CD14-positive monocyte (primary cell): Measurements from ENCODE around the gene TRAPPC4. TPM values are rescaled to one million over a fixed set of nuclear protein-coding genes. Genes with fewer than 3 reads are reported as not detected.

Experiments
- DNase-seq, 3 donors: peaks; one replicate each; pipeline ENCODE4 v3.0.0-alpha.2; 2011 to 2022
- H2AFZ ChIP-seq: 2 replicates; pipeline ENCODE4 v1.6.0; 2012; ENCODE audit warnings: mild to moderate bottlenecking, low read depth, low read length, inconsistent platforms; ENCODE audit not compliant: insufficient read depth, poor library complexity, severe bottlenecking
- H3K27ac ChIP-seq, 2 donors: 1 replicate in 1 of 2; 2 replicates in 1 of 2; pipeline ENCODE4 v1.5.1; 2012 to 2013; ENCODE audit warnings: low read length in 2 of 2, control low read depth in 1 of 2, inconsistent platforms in 1 of 2, low read depth in 1 of 2, mild to moderate bottlenecking in 1 of 2
- H3K27me3 ChIP-seq, 2 donors: one replicate each; pipeline versions ENCODE4 v1.6.0 to v1.6.1; 2011 to 2013; ENCODE audit warnings: low read length in 2 of 2; ENCODE audit not compliant: control insufficient read depth in 2 of 2, insufficient read depth in 2 of 2
- H3K36me3 ChIP-seq, 2 donors: replicated peaks in 1 of 2; 1 replicate in 1 of 2; 2 replicates in 1 of 2; pipeline versions ENCODE4 v1.5.1 to v1.6.1; 2012 to 2013; ENCODE audit warnings: low read length in 2 of 2, control low read depth in 1 of 2, inconsistent platforms in 1 of 2, mild to moderate bottlenecking in 1 of 2; ENCODE audit not compliant: insufficient read depth in 2 of 2, control insufficient read depth in 1 of 2
- H3K4me1 ChIP-seq, 2 donors: 1 replicate in 1 of 2; 2 replicates in 1 of 2; pipeline versions ENCODE4 v1.5.1 to v1.6.1; 2012 to 2013; ENCODE audit warnings: low read length in 2 of 2, control low read depth in 1 of 2, inconsistent platforms in 1 of 2, mild to moderate bottlenecking in 1 of 2, moderate library complexity in 1 of 2; ENCODE audit not compliant: insufficient read depth in 2 of 2, control insufficient read depth in 1 of 2
- H3K4me2 ChIP-seq: replicated peaks from 2 replicates; pipeline ENCODE3; 2012; ENCODE audit warnings: low read length, moderate library complexity, mild to moderate bottlenecking; ENCODE audit not compliant: poor library complexity, severe bottlenecking; ENCODE audit errors: extremely low read depth
- H3K4me3 ChIP-seq, 3 experiments: fragments of 200-600 bp in 1 of 3; sonication (generic) in 1 of 3; replicated peaks in 1 of 3; 1 replicate in 2 of 3; 2 replicates in 1 of 3; pipeline ENCODE4 v1.5.1; 2011 to 2013; ENCODE audit warnings: low read length in 3 of 3, mild to moderate bottlenecking in 3 of 3, control low read depth in 2 of 3, low read depth in 2 of 3, inconsistent platforms in 1 of 3, moderate library complexity in 1 of 3
- H3K79me2 ChIP-seq: 2 replicates; pipeline ENCODE4 v1.6.0; 2012; ENCODE audit warnings: mild to moderate bottlenecking, control low read depth, inconsistent platforms, low read length, moderate library complexity; ENCODE audit not compliant: insufficient read depth
- H3K9ac ChIP-seq: 2 replicates; pipeline ENCODE4 v1.6.0; 2017; ENCODE audit warnings: low read length, mild to moderate bottlenecking; ENCODE audit not compliant: insufficient read depth, poor library complexity, severe bottlenecking
- H3K9me3 ChIP-seq, 2 donors: replicated peaks in 1 of 2; 1 replicate in 1 of 2; 2 replicates in 1 of 2; pipeline versions ENCODE4 v1.5.1 to v1.6.1; 2012 to 2013; ENCODE audit warnings: low read length in 2 of 2, control low read depth in 1 of 2; ENCODE audit not compliant: control insufficient read depth in 1 of 2, insufficient read depth in 1 of 2
- H4K20me1 ChIP-seq: 2 replicates; pipeline ENCODE4 v1.6.0; 2012; ENCODE audit warnings: mild to moderate bottlenecking, low read length, control low read depth, moderate library complexity; ENCODE audit not compliant: insufficient read depth
- H3K27ac Mint-ChIP-seq, 7 donors: one replicate each; pipeline ENCODE4 v1.8.0; 2020; ENCODE audit warnings: mild to moderate bottlenecking in 7 of 7, mixed read lengths in 7 of 7, moderate library complexity in 6 of 7, inconsistent platforms in 2 of 7
- H3K27me3 Mint-ChIP-seq, 3 donors: one replicate each; pipeline ENCODE4 v1.8.0; 2021 to 2022; ENCODE audit warnings: low read depth in 3 of 3, mild to moderate bottlenecking in 3 of 3, mixed read lengths in 3 of 3, moderate library complexity in 3 of 3, inconsistent platforms in 1 of 3
- H3K36me3 Mint-ChIP-seq, 2 donors: one replicate each; pipeline ENCODE4 v1.8.0; 2020; ENCODE audit warnings: mixed read lengths in 2 of 2, inconsistent platforms in 1 of 2, mild to moderate bottlenecking in 1 of 2
- H3K4me1 Mint-ChIP-seq: one replicate; pipeline ENCODE4 v1.8.0; 2020; ENCODE audit warnings: mild to moderate bottlenecking, mixed read lengths
- H3K4me3 Mint-ChIP-seq, 2 donors: one replicate each; pipeline ENCODE4 v1.8.0; 2020; ENCODE audit warnings: mild to moderate bottlenecking in 2 of 2, mixed read lengths in 2 of 2, moderate library complexity in 1 of 2
- H3K9me3 Mint-ChIP-seq, 7 donors: one replicate each; pipeline ENCODE4 v1.8.0; 2020 to 2022; ENCODE audit warnings: mixed read lengths in 7 of 7, mild to moderate bottlenecking in 6 of 7, moderate library complexity in 6 of 7, inconsistent platforms in 2 of 7
- CTCF ChIP-seq: fragments of 200-600 bp; IDR thresholded peaks from one replicate; pipeline ENCODE4 v1.8.0; 2022; ENCODE audit warnings: antibody characterized with exemption, mild to moderate bottlenecking
- WGBS: methylation state at CpG from one replicate; pipeline ENCODE4 v1.1.5; 2013; ENCODE audit warnings: missing lambda C conversion rate; ENCODE audit not compliant: insufficient coverage; 5-methylcytosine and 5-hydroxymethylcytosine counted together
- intact Hi-C, 2 donors: fragments of 100-400 bp; cut with micrococcal nuclease; formaldehyde crosslinking; loops; one replicate each; pipeline versions ENCODE4 v1.15.0 to v1.15.1; 2023
- polyA plus RNA-seq, 3 donors: library from polyadenylated mRNA; depleted of rRNA in 1 of 3; unstranded in 2 of 3; stranded (reverse) in 1 of 3; fragments of 300-500 nt in 2 of 3; fragments of >200 nt in 1 of 3; fragmentation: Illumina TruSeq in 2 of 3; gene quantifications; 1 replicate in 2 of 3; 2 replicates in 1 of 3; pipeline ENCODE4 v1.2.3, GENCODE V29; 2012 to 2021

Gene TRAPPC4
- polyA plus RNA-seq, 3 donors: 46.9 to 54.5 (median 50.0) TPM

- Histone ChIP-seq H3K4me2 (peak overlapping the region; percentile 96), H3K79me2 (peaks cover 67% of the 10 kb centered on the region), H3K9me3 (no peaks in the 10 kb centered on the region), H2AFZ (no peak overlapping the region), H3K36me3 (peaks cover 55 to 63% of the 10 kb centered on the region in 2 donors), H3K4me3 (peak overlapping the region in 1 of 3 experiments; percentile 88), H3K27me3 (no peaks in the 10 kb centered on the region), H3K27ac (peak overlapping the region in 1 of 2 donors; percentile 96), H3K4me1 (peaks cover 26 to 34% of the 10 kb centered on the region in 2 donors), H4K20me1 (peaks cover 3% of the 10 kb centered on the region), H3K9ac (no peak overlapping the region)
- WGBS: 80% methylated on average over 1 of the region's 2 CpGs
- TF ChIP-seq CTCF: no peak
- Mint-ChIP-seq H3K36me3 (peaks cover 47 to 70% of the 10 kb centered on the region in 2 donors), H3K4me1 (peaks cover 24% of the 10 kb centered on the region), H3K4me3 (peak overlapping the region; percentile 51 to 96), H3K27me3 (peaks cover 0 to 1% (median 0%) of the 10 kb centered on the region in 3 donors), H3K27ac (peak overlapping the region in 5 of 7 donors; percentile 71 to 100 (median 98)), H3K9me3 (no peaks in the 10 kb centered on the region)
- intact Hi-C loops: loop anchor here in 1 of 2 donors (1.0 to 5.0 kb wide), 4 partner anchors 10 to 93 kb away; partner anchors contain the start of genes BCL9L, DPAGT1, SLC37A4 and VPS11
- no peak for DNase-seq
These were observed 1.4 kb downstream of the TRAPPC4 start for GRCh38 chr11:119019996-119020395.

DNA sequence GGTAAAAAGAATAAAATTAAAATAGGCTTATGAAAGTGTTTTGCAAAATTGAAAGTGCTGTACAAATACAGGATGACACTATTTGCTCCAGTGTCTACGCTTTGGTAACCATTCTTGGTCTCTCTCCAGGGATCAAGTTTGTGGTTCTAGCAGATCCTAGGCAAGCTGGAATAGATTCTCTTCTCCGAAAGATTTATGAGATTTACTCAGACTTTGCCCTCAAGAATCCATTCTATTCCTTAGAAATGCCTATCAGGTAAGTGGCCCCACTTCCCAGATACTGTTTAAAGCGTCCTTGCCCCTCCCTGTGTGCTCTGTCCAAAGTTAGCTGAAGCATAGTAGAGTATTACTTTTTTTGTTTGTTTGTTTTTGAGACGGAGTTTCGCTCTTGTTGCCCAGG, 3.1 kb downstream of the TRAPPC4 start:
- H3K9me3 Mint-ChIP-seq: no peaks in the 10 kb centered on the region
- Histone ChIP-seq H3K4me1 (peaks cover 21 to 31% of the 10 kb centered on the region in 2 donors), H3K4me2 (no peak overlapping the region), H3K9me3 (no peaks in the 10 kb centered on the region), H4K20me1 (peaks cover 3% of the 10 kb centered on the region), H3K9ac (no peak overlapping the region), H3K27me3 (no peaks in the 10 kb centered on the region), H3K79me2 (peaks cover 53% of the 10 kb centered on the region), H3K27ac (peak overlapping the region in 1 of 2 donors; percentile 37), H3K36me3 (peaks cover 45 to 63% of the 10 kb centered on the region in 2 donors), H2AFZ (no peak overlapping the region), H3K4me3 (no peak overlapping the region)
- H3K4me3 Mint-ChIP-seq: no peak overlapping the region
- peaks cover 0 to 1% (median 0%) of the 10 kb centered on the region in 3 donors for H3K27me3 Mint-ChIP-seq
- WGBS: 93% methylated on average over 3 of the region's 5 CpGs
- intact Hi-C loops: no loop called here
- TF ChIP-seq CTCF: no peak
- peaks cover 43 to 65% of the 10 kb centered on the region in 2 donors for H3K36me3 Mint-ChIP-seq
- peaks cover 20% of the 10 kb centered on the region for H3K4me1 Mint-ChIP-seq
- DNase-seq: no peak
- peak overlapping the region in 3 of 7 donors; percentile 18 to 53 (median 46) for H3K27ac Mint-ChIP-seq
